Natural killer cell (primary cell): ENCODE results near the gene CFD. TPM values are rescaled to one million over a fixed set of nuclear protein-coding genes. Genes with fewer than 3 reads are reported as not detected.
"Not testable (repeated sequence)": the region's sequence is repeated elsewhere in the genome, so short reads cannot be mapped to it uniquely, and the experiment has no call there.

Experiments used
- ATAC-seq, 3 donors: fragments of 150-1000 bp in 2 of 3; fragments of 200-7000 bp in 1 of 3; cut with Tn5 transposase; 1 replicate in 1 of 3; 2 replicates in 2 of 3; pipeline ENCODE4 v1.10.0; 2021; ENCODE audit warnings: mild to moderate bottlenecking in 2 of 3, moderate library complexity in 2 of 3
- DNase-seq, 2 donors: peaks; one replicate each; pipeline versions ENCODE4 v3.0.0 to v3.0.0-alpha.2; 2013 to 2021; ENCODE audit warnings: mixed read lengths in 1 of 2
- H3K27ac ChIP-seq: one replicate; pipeline ENCODE4 v1.5.1; 2013; ENCODE audit warnings: mild to moderate bottlenecking, low read length
- H3K27me3 ChIP-seq: one replicate; pipeline ENCODE4 v1.6.1; 2013; ENCODE audit warnings: low read length; ENCODE audit not compliant: control insufficient read depth, insufficient read depth
- H3K36me3 ChIP-seq: one replicate; pipeline ENCODE4 v1.6.1; 2013; ENCODE audit warnings: low read length; ENCODE audit not compliant: control insufficient read depth, insufficient read depth
- H3K4me1 ChIP-seq: one replicate; pipeline ENCODE4 v1.6.1; 2013; ENCODE audit warnings: low read length; ENCODE audit not compliant: control insufficient read depth, insufficient read depth
- H3K4me3 ChIP-seq: one replicate; pipeline ENCODE4 v1.5.1; 2013; ENCODE audit warnings: low read length
- H3K9me3 ChIP-seq: one replicate; pipeline ENCODE4 v1.6.1; 2013; ENCODE audit warnings: low read length; ENCODE audit not compliant: control insufficient read depth, insufficient read depth
- H3K27ac Mint-ChIP-seq, 2 donors: one replicate each; pipeline ENCODE4 v1.8.0; 2022; ENCODE audit warnings: mild to moderate bottlenecking in 2 of 2, mixed read lengths in 2 of 2, moderate library complexity in 1 of 2
- H3K27me3 Mint-ChIP-seq, 2 donors: one replicate each; pipeline ENCODE4 v1.8.0; 2022; ENCODE audit warnings: low read depth in 2 of 2, mixed read lengths in 2 of 2
- H3K36me3 Mint-ChIP-seq: one replicate; pipeline ENCODE4 v1.8.0; 2022; ENCODE audit warnings: mixed read lengths
- H3K4me1 Mint-ChIP-seq, 2 donors: one replicate each; pipeline ENCODE4 v1.8.0; 2022; ENCODE audit warnings: mixed read lengths in 2 of 2
- H3K4me3 Mint-ChIP-seq: one replicate; pipeline ENCODE4 v1.8.0; 2022; ENCODE audit warnings: mild to moderate bottlenecking, moderate library complexity, mixed read lengths
- H3K9me3 Mint-ChIP-seq, 2 donors: one replicate each; pipeline ENCODE4 v1.8.0; 2022; ENCODE audit warnings: mixed read lengths in 2 of 2
- CTCF ChIP-seq: fragments of 200-600 bp; IDR thresholded peaks from one replicate; pipeline ENCODE4 v1.8.0; 2022; ENCODE audit warnings: antibody characterized with exemption
- WGBS: methylation state at CpG from one replicate; pipeline ENCODE4 v1.1.7; 2013; ENCODE audit warnings: missing lambda C conversion rate; ENCODE audit not compliant: insufficient coverage; 5-methylcytosine and 5-hydroxymethylcytosine counted together
- intact Hi-C: fragments of 100-400 bp; cut with micrococcal nuclease; formaldehyde crosslinking; loops from one replicate; pipeline ENCODE4 v1.14.2; 2022
- total RNA-seq, 4 donors: library from RNA; stranded (reverse); fragments of 120-200 nt in 1 of 4; gene quantifications; one replicate each; pipeline versions ENCODE4 v1.2.3 to v1.2.4, GENCODE V29; 2013 to 2022

The CFD gene
- total RNA-seq, 3 donors from 2014 or later (not counting 1 experiment from before 2014, with no cell fraction given): 2.9 to 47.5 (median 10.4) TPM

DNA sequence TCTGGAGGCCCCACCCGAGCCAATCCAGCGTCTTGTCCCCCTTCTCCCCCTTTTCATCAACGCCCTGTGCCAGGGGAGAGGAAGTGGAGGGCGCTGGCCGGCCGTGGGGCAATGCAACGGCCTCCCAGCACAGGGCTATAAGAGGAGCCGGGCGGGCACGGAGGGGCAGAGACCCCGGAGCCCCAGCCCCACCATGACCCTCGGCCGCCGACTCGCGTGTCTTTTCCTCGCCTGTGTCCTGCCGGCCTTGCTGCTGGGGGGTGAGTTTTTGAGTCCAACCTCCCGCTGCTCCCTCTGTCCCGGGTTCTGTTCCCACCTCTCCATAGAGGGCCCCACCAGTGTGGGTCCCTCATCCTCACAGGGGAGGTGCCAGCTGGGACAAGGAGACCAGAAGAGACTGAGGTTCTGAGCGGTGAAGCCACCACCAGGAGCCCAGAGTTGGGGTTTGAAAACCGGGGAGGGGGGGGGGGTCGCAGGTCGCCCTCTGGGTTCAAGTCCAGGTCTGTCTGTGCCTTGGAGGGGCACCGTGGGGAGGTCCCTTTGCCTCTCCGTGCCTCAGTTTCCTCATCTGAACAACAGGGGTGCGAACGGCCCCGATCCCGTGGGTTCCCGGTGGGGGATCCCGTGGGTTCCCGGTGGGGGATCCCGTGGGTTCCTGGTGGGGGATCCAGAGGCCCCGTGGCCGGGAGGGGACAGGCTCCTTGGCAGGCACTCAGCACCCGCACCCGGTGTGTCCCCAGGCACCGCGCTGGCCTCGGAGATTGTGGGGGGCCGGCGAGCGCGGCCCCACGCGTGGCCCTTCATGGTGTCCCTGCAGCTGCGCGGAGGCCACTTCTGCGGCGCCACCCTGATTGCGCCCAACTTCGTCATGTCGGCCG is 7.1 kb upstream of the CFD start, which contains the start of gene ELANE:
TSS of gene ELANE (plus strand) at position 168 of the 878 bp plus-strand sequence. CDS start at position 194, 26 bp downstream.
- intact Hi-C loops: no loop called here
- no peak within 1 kb of the TSS for H3K27ac ChIP-seq
- Mint-ChIP-seq H3K27ac (no peak within 1 kb of the TSS), H3K4me1 (no peaks in the 10 kb centered on the region), H3K27me3 (peaks cover 0 to 6% of the 10 kb centered on the region in 2 donors), H3K9me3 (no peaks in the 10 kb centered on the region), H3K4me3 (no peak within 1 kb of the TSS), H3K36me3 (no peaks in the 10 kb centered on the region)
- H3K4me1 ChIP-seq: no peaks in the 10 kb centered on the region
- TF ChIP-seq CTCF: no peak
- H3K9me3 ChIP-seq: no peaks in the 10 kb centered on the region
- no peaks in the 10 kb centered on the region for H3K36me3 ChIP-seq
- 64% methylated on average over 52 of the region's 55 CpGs for WGBS
- ATAC-seq (no peak), DNase-seq (no peak)
- H3K27me3 ChIP-seq: peaks cover 4% of the 10 kb centered on the region
- no peak within 1 kb of the TSS for H3K4me3 ChIP-seq

DNA sequence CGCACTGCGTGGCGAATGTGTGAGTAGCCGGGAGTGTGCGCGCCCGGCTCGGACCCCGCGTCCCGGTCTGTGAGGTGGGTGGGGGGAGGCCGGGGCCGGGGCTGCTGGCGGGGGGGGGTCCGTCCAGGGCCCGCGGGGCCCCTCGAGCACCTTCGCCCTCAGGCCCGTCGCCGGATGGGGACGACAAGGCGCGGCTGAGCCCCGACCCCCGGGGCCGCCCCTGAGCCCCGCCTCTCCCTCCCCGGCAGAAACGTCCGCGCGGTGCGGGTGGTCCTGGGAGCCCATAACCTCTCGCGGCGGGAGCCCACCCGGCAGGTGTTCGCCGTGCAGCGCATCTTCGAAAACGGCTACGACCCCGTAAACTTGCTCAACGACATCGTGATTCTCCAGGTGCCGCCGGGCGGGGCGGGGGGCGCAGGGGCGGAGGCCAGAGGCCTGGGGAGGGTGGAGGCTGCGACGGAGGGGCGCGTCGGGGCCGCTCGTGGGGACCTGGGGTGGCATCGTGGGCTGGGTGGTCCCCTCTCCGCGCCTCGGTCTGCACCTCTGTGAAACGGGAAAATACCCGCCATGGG is 6.4 kb upstream of the CFD start:
- H3K4me3 Mint-ChIP-seq: no peak overlapping the region
- H3K4me1 Mint-ChIP-seq: peaks cover 0 to 4% of the 10 kb centered on the region in 2 donors
- Histone ChIP-seq H3K27ac (no peak overlapping the region), H3K36me3 (no peaks in the 10 kb centered on the region), H3K4me1 (no peaks in the 10 kb centered on the region), H3K9me3 (no peaks in the 10 kb centered on the region), H3K27me3 (peaks cover 4% of the 10 kb centered on the region), H3K4me3 (no peak overlapping the region)
- H3K27ac Mint-ChIP-seq: no peak overlapping the region
- H3K9me3 Mint-ChIP-seq: no peaks in the 10 kb centered on the region
- no peak for DNase-seq
- no peak for ATAC-seq
- peaks cover 0 to 11% of the 10 kb centered on the region in 2 donors for H3K27me3 Mint-ChIP-seq
- no peak for TF ChIP-seq CTCF
- WGBS: 43% methylated on average over 61 of the region's 67 CpGs
- intact Hi-C loops: no loop called here
- no peaks in the 10 kb centered on the region for H3K36me3 Mint-ChIP-seq

GRCh38 chr19:853614-854220 is 5.7 kb upstream of the CFD start:
- H3K4me3 Mint-ChIP-seq, intact Hi-C loops, H3K4me1 ChIP-seq, H3K4me1 Mint-ChIP-seq, H3K27ac ChIP-seq, H3K9me3 Mint-ChIP-seq, H3K36me3 ChIP-seq, H3K36me3 Mint-ChIP-seq, H3K27me3 ChIP-seq, ATAC-seq, H3K4me3 ChIP-seq, H3K27ac Mint-ChIP-seq, DNase-seq, H3K9me3 ChIP-seq: not testable (repeated sequence)
- peaks cover 4 to 16% of the 10 kb centered on the region in 2 donors for H3K27me3 Mint-ChIP-seq
- 85% methylated on average over 9 of the region's 17 CpGs for WGBS

DNA sequence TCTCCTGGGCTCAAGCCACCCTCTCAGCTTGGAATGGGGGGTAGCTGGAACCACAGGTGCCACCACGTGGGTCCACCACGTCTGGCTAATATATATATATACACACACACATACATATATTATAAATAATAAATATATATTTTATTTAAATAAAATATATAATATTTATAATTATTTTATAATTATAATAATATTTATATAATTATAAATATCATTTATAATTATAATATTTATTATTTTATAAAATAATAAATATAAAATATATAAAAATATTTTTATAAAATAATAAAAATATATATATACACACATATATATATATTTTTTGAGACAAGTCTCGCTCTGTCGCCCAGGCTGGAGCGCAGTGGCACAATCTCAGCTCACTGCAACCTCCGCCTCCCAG is 4.9 kb upstream of the CFD start:
- DNase-seq: no peak
- intact Hi-C loops: no loop called here
- H3K9me3 Mint-ChIP-seq: no peaks in the 10 kb centered on the region
- ATAC-seq: no peak
- H3K4me3 Mint-ChIP-seq: no peak overlapping the region
- Histone ChIP-seq H3K36me3 (no peaks in the 10 kb centered on the region), H3K4me1 (peaks cover 3% of the 10 kb centered on the region), H3K27ac (no peak overlapping the region), H3K9me3 (no peaks in the 10 kb centered on the region), H3K4me3 (no peak overlapping the region), H3K27me3 (peaks cover 6% of the 10 kb centered on the region)
- no peak for TF ChIP-seq CTCF
- peaks cover 0 to 4% of the 10 kb centered on the region in 2 donors for H3K4me1 Mint-ChIP-seq
- H3K27me3 Mint-ChIP-seq: peaks cover 7 to 11% of the 10 kb centered on the region in 2 donors
- H3K36me3 Mint-ChIP-seq: no peaks in the 10 kb centered on the region
- H3K27ac Mint-ChIP-seq: no peak overlapping the region
- WGBS: 100% methylated on average over 4 of the region's 6 CpGs
